Measurements from ENCODE around the gene ADARB2. TPM values are rescaled to one million over a fixed set of nuclear protein-coding genes. Genes with fewer than 3 reads are reported as not detected.

The ADARB2 gene
- total RNA-seq, 1 donor from 2014 or later = not detected

GRCh38 chr10:1531883-1532597, 205.3 kb downstream of the ADARB2 start:
- DNase-seq (ENCODE audit: low read depth, low spot score) = no peak

DNA sequence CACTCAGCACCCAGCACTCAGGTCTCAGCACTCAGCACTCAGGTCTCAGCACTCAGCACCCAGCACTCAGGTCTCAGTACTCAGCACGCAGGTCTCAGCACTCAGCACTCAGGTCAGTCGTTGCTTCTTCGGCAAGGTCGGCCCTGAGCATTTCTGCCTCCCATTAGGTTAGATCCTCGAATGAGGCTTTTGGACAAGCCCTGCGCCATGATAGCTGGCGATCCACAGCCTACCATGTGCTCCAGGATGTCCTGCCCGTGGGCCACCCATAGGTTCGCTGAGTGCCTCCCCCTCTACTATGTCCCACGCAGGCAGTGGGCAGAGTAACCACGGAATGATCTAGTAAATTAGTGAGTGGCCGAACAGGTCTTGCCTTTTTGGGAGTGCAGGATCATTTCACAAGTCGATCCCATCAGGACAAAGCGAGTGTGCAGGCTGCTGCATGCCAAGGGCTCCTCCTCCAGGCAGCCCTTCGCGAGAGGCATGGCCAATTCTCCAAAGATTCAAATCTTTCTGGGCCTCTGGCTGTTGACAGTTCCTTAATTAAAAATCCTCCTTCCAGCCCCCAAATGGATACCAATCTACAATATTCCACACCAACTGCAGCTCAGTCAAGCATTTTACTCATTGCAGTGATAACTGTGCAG, 206.3 kb downstream of the ADARB2 start:
- no peak for DNase-seq (ENCODE audit: low read depth, low spot score)

GRCh38 chr10:1529806-1530413, 207.4 kb downstream of the ADARB2 start:
- DNase-seq (ENCODE audit: low read depth, low spot score) = no peak

DNA sequence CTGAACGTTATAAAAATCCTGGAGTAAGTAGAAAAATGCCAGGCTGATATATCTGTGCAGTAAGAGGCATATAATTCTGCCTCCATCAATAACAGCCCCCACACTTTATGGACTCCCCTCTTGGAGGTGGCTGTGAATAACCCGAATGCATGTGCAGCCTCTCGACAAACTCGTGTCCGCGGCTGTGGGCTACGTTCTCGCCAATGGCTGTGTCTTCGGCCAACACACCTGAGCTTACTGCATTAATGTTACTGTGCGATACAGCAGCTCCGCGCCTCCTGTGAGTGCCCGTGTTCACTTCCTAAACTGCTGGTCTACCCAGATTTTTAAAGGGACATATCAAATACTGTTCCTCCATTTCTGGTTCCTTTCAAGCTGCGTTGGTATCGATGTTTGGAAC, 209.4 kb downstream of the ADARB2 start:
- DNase-seq (ENCODE audit: low read depth, low spot score) = no peak

GRCh38 chr10:1526436-1527055, 210.8 kb downstream of the ADARB2 start:
- DNase-seq (ENCODE audit: low read depth, low spot score) = no peak

DNA sequence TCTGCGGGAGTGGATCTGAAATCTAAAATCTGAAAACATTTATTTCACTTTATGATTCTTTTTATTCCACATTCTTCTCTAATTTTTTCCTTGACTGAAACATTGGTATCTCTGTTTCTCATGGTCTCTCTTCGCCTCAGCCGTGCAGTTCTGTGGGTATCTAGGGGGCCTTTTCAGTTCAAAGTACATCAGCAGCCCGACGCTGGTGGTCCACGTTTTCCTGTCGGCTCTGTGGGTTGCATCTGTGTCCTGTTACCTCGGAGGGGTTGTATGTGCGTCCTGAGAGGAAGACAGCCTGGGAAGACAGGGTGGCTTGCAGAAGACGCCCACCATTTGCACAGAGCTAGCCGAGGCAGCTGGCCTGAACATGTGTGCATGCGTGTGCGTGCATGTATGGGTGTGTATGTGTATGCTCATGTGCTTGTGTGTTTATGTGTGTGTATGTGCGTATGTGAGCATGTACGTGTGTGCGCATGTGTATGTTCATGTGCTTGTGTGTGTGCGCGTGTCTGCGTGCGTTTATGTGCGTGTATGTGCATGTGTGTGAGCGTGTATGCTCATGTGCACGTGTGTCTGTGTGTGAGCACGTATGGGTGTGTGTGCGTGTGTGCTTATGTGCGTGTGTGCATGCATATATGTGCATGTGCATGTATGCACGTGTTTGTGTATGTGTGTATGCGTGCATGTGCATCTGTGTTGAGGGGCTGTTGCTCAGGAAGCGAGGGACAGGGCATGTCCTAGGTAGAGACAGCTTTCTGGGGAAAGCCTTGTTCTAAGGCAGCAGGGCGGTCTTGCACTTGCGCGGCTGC, 211.8 kb downstream of the ADARB2 start:
- DNase-seq (ENCODE audit: low read depth, low spot score) = no peak

GRCh38 chr10:1524540-1524939, 212.8 kb downstream of the ADARB2 start:
- no peak for DNase-seq (ENCODE audit: low read depth, low spot score)

DNA sequence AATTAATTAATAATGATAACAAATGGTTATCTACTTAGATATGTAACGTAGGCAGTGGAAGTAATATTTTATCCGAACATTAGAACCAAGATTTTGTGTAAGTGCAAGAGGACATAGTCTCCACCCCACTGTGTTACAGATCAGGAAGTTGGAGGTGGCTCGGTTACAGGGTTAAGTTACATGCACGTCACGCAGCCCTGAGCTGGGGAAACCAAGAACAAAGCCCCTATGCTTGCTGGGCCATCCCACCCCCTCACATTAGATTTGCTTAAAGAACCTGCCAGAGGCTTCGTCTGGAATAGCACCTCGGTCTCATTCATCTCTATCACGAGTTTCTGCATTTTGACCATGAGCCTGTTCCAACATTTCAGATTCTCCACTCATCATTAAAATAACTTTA, 214.1 kb downstream of the ADARB2 start:
- DNase-seq (ENCODE audit: low read depth, low spot score) = no peak

- DNase-seq (ENCODE audit: low read depth, low spot score) = no peak
These were observed 215.1 kb downstream of the ADARB2 start for GRCh38 chr10:1522237-1522636.

DNA sequence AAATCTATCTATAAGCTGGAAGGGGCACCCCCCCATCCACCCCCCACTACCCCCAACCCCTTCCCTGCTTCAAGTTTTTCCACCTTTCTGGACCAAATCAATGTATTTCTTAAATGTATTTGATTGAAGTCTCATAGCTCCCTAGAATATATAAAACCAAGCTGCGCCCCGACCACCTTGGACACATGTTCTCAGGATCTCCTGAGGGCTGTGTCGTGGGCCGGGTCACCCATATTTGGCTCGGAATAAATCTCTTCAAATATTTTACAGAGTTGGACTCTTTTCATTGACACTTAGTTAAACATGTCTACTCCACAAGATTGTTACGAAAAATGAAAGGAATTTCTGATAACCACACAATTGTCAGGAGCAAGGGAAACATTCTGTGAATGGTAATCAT, 215.6 kb downstream of the ADARB2 start:
- DNase-seq (ENCODE audit: low read depth, low spot score) = no peak

GRCh38 chr10:1520909-1521565, 216.3 kb downstream of the ADARB2 start:
- DNase-seq (ENCODE audit: low read depth, low spot score) = no peak

DNA sequence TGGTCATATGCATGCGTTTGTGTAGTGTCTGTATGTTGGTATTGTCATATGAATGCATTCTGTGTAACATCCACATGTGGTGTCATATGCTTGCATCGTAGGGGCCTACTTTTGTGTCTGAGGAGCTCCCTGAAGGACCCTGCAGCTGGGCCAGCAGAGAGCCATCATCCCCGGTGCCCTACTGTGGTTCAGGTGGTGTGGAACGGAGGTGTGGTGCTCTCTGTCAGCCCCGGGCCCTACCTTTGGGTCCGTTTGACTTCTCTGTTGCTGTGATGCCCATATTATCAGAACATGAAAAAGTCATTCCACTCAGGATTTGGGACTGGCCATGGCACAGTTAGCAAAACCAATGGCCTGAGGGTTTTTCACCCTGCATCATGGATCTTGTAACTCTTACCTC, 217.9 kb downstream of the ADARB2 start:
- DNase-seq (ENCODE audit: low read depth, low spot score) = no peak

- no peak for DNase-seq (ENCODE audit: low read depth, low spot score)
These were observed 219.6 kb downstream of the ADARB2 start for GRCh38 chr10:1517684-1518083.

GRCh38 chr10:1516492-1517165, 220.7 kb downstream of the ADARB2 start:
- no peak for DNase-seq (ENCODE audit: low read depth, low spot score)

DNA sequence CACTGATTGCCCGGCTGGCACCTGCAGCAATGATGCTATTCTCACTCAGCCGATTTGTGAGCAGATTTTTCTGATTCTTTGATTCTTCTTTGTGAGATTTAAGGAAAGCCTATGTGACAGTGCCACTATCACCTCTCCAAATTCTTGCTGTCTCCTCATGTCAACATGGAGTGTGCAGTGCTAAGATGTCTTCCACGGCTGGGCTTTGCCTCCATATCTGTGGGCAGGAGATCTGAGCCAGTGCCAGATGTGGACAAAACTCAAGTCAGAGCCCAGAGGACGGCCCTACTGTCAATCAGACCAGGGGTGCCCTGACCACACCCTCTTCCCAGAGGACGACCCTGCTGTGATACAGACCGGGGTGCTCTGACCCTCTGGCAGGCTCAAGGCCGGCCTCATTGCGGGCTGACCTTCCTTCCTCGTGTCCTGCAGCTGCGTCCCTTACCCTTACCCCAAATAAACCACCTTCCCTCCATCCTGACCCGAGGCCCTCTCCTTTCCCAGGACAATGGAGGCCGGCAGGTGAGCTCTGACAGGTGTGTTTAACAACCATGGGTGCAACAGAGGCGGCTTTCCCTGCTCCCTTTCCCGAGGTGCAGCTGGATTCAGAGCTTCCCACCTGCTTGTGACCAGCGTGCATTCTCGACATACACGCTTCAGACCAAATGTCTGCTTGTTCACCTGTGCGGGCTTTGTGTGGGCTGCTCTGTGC, 221.4 kb downstream of the ADARB2 start:
- DNase-seq (ENCODE audit: low read depth, low spot score) = no peak

GRCh38 chr10:1515121-1515779, 222.1 kb downstream of the ADARB2 start:
- DNase-seq (ENCODE audit: low read depth, low spot score) = no peak

- no peak for DNase-seq (ENCODE audit: low read depth, low spot score)
These were observed 222.6 kb downstream of the ADARB2 start for GRCh38 chr10:1514681-1515080.

DNA sequence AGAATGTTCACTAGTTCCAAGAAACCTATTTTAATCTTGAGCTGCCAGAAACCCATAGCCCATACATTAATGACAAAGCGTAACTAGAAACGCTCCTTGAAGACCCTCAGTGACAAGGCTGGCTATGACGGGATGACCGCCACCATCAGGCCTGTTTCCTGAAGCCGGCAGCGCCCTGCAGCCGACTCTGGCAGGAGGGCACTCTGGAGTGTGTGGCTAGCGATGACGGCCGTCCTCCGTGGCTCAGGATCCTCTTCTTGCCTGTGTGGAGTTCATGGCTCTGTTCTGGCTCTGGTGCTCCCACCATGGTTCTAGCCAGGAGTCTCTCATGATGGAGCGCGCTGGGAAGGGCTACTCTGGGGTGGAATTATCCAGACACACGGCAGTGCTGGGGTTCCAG, 224.1 kb downstream of the ADARB2 start:
- DNase-seq (ENCODE audit: low read depth, low spot score) = no peak

DNA sequence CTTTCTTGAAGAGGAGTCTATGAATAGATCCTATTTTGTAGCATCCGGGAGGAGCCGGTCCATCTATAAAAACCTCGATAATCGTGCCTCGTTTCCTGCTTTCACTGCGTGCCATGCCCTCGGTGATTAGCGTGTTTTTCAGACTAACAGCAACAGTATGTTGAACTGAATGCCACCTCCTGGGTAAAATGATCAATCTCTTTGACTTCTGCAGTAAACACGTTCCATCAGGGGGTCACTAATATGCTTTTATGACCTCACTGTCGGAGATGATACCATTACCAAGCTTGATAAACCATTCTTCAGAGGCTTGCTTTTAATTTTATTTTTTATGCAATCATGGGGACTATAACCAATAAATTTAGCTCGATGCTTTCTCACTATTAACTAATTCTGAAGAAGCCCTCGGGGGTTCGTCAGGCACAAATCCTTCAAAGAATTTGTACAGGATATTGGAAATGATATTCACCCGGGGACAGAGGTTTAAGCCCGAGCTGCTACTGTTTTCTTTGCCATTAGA, 228.3 kb downstream of the ADARB2 start:
- DNase-seq (ENCODE audit: low read depth, low spot score) = no peak
